HG03571 (cell line): ENCODE data around the gene TPCN1.

Source experiments
- ATAC-seq: cut with Tn5 transposase; IDR thresholded peaks from one replicate; pipeline ENCODE4 v1.9.1; 2021; ENCODE audit not compliant: unreplicated experiment

Gene TPCN1

GRCh38 chr12:113332688-113333417 is 111.6 kb downstream of the TPCN1 start:
- no peak for ATAC-seq

DNA sequence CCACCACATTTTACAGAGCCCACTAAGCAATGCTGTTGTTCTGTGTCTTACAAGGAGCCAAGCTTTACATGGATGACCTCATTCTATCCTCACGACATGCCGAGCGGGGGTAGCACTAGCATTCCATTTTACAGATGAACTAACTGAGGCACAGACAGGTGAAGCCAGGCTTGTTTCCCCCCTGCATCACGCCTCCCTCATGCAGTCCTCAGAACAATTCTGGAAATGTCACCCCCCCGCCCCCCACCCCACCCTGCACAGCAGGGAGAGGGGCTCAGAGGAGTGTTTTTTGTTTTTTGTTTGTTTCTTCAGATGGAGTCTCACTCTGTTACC is 112.1 kb downstream of the TPCN1 start:
- no peak for ATAC-seq

DNA sequence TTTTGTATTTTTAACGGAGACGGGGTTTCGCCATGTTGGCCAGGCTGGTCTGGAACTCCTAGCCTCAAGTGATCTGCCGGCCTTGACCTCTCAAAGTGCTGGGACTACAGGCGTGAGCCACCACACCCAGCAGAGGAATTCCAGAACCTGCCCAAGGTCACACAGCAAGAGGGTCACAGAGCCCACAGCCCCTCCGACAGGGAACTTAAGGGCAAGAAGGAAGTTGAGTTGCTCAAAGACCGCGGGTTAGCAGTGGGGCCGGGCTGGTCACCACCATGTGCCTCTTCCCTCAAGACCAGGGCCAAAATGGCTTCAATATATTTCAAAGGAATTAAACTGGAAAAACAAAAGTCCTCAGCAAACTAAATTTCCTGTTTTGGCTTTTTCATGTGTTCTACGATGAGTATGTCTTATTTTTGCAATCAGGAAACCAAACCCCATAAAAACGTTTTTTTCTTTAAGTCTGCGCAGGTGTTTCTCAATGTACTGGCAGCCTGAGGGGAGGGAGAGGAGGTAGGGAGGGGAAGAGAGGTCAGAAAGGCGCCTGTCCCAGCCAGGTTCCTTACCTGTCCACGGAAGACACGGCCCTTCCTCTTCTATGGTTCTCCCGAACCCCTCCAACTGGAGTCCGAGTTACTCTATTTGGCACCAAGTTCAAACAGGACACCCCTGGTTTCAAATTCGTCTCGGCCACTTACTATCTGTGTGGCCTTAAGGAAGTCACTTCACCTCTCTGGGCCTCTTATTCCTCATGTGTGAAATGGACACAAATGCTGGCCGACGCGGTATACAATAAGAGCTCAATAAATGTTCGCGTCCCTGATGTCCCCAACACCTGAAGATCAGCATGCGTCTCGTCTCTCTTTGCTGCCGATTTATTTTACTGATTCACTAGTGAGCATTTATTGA is 112.9 kb downstream of the TPCN1 start:
- peak; percentile 13 for ATAC-seq

- ATAC-seq, result peak; percentile 94
Observed at GRCh38 chr12:113334786-113335539, 113.7 kb downstream of the TPCN1 start, which contains the start of gene SLC8B1. SLC8B1 (minus strand) TSS chr12:113335109; CDS start chr12:113332878, 2,231 bp downstream.

- no peak for ATAC-seq
Observed at GRCh38 chr12:113339540-113339939, 118.3 kb downstream of the TPCN1 start.

DNA sequence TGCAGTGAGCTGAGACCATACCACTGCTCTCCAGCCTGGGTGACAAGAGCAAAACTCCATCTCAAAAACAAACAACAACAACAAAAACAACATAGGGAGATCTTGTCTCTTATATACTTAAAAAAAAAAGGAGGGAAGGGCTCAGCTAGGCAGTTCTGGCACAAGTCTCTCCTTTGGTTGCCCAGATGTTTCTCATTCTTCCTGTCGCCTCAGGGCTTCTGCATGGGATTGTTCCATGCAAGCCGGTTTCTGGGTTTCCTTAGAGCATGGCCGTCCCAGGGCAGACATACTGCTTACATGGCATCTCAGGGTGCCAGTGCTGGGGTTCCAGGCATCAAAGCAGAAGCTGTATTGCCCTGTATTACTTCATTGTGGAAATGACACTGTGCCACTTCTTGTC is 118.8 kb downstream of the TPCN1 start:
- ATAC-seq, result no peak

DNA sequence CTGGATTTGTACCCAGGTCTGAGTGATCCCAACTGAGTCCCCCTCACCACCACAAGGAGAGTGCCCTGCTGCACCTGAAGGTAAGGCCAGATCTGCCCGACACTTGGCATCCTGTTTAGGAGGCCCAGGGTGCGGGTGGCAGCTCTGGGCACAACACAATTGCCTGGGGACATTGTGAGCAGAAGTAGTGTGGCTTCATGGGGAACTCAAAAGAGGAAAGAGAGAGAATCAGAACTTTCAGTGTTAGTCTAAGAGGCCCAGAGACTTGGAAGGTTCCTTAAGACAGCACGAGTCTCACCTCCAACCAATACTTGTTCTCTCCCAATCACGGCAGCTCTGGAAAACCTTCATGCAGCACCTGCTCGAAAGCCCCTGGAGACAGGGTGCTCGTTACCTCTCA is 120.3 kb downstream of the TPCN1 start:
- no peak for ATAC-seq

DNA sequence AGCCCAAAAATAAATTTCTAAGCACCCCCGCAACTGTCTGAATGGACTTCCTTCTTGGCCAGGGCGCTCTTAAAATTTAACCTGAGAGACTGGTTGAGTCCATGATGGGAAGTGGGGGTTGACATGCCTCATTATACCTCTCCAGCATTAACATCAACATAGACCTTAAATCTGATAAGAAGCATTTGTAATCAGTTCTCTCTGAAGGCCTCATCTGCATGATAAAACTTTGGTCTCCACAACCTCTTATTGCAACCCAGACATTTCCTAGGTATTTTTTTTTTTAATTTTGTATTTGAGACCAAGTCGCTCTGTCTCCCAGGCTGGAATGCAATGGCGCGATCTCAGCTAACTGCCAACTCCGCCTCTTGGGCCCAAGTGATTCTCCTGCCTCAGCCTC is 124.1 kb downstream of the TPCN1 start:
- ATAC-seq, result no peak

DNA sequence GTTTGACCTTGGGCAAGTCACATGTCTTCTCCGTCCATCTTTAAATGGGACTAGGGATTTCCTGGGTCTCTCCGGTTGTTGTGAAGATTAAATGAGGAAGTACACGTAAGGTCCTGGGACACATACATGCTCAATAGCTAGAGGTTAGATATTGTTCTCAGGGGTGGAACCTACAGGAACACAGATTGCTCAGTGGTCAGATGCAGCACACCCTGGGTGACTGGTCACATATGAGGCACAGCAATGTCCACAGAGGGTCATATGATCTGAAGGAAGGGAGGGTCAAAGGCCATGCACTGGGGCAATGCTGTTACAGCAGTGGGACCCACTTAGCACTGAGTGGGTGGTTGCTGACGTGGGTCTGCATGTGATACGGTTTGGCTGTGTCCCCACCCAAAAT is 125.1 kb downstream of the TPCN1 start:
- ATAC-seq, result no peak

DNA sequence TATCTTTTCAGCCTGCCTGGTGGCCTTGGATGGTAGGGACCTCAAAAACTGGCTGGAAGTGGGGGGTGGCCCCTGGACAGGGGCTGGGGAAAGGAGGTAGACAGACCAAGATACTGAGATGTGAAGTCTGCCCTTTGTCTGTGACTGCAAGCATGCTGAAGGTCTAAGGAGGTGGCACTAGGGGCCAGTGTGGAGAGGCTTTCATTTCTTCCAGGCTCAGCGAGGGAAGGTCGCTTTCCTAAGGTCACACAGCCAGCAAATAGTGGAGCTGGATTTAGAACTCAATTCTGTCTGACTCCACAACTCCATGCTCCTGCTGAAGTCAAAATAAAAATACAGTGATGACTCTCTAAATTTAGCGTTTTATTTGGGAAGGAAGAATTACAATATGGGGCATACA is 125.8 kb downstream of the TPCN1 start:
- ATAC-seq, result no peak

DNA sequence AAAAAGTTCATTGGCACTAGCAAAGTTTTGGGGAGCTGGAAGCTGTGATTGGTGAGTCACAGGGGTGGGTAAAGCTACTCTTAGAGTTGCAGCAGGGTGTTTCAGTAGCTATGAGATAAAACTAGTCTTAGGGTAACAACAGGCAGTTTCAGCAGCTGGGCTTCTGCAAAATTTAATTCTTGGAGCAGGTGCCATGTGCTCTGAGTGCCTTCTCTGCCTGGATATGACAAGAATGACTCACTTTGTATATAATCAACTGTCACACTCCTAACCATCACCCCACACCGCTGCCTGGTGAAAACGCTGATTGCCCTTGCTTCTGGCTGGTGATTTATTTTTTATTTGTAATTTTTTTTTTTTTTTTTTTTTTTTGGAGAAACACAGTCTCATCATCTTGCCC is 126.6 kb downstream of the TPCN1 start:
- no peak for ATAC-seq
